Osteocyte (in vitro differentiated cells): Measurements from ENCODE around the gene SIRPB2. TPM values are rescaled to one million over a fixed set of nuclear protein-coding genes. Genes with fewer than 3 reads are reported as not detected.

Experiments used
- DNase-seq: peaks from one replicate; pipeline ENCODE4 v3.0.0; 2021; ENCODE audit warnings: mixed read lengths; ENCODE audit not compliant: unreplicated experiment; ENCODE audit errors: extremely low spot score
- H3K27ac Mint-ChIP-seq: one replicate; pipeline ENCODE4 v1.8.0; 2021; ENCODE audit warnings: mild to moderate bottlenecking, mixed read lengths; ENCODE audit not compliant: unreplicated experiment
- H3K27me3 Mint-ChIP-seq: one replicate; pipeline ENCODE4 v1.8.0; 2021; ENCODE audit warnings: mixed read lengths; ENCODE audit not compliant: unreplicated experiment
- H3K36me3 Mint-ChIP-seq: one replicate; pipeline ENCODE4 v1.8.0; 2021; ENCODE audit warnings: mixed read lengths; ENCODE audit not compliant: unreplicated experiment
- H3K4me1 Mint-ChIP-seq: one replicate; pipeline ENCODE4 v1.8.0; 2021; ENCODE audit warnings: mixed read lengths; ENCODE audit not compliant: unreplicated experiment
- H3K4me3 Mint-ChIP-seq: one replicate; pipeline ENCODE4 v1.8.0; 2021; ENCODE audit warnings: mild to moderate bottlenecking, moderate library complexity, mixed read lengths; ENCODE audit not compliant: unreplicated experiment
- H3K9me3 Mint-ChIP-seq: one replicate; pipeline ENCODE4 v1.8.0; 2021; ENCODE audit warnings: mixed read lengths; ENCODE audit not compliant: unreplicated experiment
- total RNA-seq: library from RNA; stranded (reverse); gene quantifications from 2 replicates; pipeline ENCODE4 v1.2.1, GENCODE V29; 2021
- TF ChIP-seq, protein P1 (sequence below): fragments of 200-600 bp; sonication (generic); IDR thresholded peaks from 2 replicates; pipeline ENCODE4 v1.5.0; 2021; ENCODE audit warnings: antibody characterized with exemption, mild to moderate bottlenecking, moderate library complexity

Gene SIRPB2
- total RNA-seq, 1 donor from 2014 or later = not detected

DNA sequence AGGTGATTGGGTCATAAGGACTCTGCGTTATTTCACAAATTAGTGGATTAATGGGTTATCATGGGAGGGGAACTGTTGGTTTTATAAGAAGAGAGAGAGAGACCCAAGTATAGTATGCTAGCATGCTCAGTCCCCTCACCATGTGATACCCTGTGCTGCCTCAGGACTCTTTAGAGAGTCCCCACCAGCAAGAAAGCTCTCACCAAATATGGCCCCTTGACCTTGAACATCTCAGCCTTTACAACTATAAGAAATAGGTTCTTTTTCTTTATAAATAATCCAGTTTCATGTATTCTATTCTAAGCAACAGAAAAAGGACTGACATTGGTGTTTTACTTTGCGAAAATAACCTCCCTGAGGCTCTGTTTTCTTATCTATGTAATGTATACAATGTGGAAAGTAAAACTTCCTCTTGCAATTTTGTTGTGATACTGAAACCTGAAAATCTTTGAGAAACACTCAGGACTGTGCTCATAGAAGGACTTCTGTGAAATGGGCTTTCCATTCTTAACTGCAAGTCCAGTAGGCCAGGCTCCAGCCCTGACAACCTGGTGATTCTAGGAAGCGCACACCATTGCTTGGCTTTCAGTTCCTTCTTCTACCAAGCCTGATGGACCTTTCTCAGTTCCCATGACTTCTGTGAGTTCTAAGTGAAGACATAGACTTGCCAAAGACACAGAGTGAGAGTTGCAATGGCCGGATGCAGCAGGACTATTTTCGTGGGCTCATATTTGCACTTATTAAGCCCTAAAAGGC, 44.4 kb upstream of the SIRPB2 start:
- H3K27ac Mint-ChIP-seq = no peak overlapping the region
- peaks cover 20% of the 10 kb centered on the region for H3K27me3 Mint-ChIP-seq
- no peaks in the 10 kb centered on the region for H3K9me3 Mint-ChIP-seq
- H3K4me1 Mint-ChIP-seq = no peaks in the 10 kb centered on the region
- no peaks in the 10 kb centered on the region for H3K36me3 Mint-ChIP-seq
- no peak overlapping the region for H3K4me3 Mint-ChIP-seq
- TF ChIP-seq, protein P1, sequence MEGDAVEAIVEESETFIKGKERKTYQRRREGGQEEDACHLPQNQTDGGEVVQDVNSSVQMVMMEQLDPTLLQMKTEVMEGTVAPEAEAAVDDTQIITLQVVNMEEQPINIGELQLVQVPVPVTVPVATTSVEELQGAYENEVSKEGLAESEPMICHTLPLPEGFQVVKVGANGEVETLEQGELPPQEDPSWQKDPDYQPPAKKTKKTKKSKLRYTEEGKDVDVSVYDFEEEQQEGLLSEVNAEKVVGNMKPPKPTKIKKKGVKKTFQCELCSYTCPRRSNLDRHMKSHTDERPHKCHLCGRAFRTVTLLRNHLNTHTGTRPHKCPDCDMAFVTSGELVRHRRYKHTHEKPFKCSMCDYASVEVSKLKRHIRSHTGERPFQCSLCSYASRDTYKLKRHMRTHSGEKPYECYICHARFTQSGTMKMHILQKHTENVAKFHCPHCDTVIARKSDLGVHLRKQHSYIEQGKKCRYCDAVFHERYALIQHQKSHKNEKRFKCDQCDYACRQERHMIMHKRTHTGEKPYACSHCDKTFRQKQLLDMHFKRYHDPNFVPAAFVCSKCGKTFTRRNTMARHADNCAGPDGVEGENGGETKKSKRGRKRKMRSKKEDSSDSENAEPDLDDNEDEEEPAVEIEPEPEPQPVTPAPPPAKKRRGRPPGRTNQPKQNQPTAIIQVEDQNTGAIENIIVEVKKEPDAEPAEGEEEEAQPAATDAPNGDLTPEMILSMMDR = no peak
- no peak for DNase-seq

DNA sequence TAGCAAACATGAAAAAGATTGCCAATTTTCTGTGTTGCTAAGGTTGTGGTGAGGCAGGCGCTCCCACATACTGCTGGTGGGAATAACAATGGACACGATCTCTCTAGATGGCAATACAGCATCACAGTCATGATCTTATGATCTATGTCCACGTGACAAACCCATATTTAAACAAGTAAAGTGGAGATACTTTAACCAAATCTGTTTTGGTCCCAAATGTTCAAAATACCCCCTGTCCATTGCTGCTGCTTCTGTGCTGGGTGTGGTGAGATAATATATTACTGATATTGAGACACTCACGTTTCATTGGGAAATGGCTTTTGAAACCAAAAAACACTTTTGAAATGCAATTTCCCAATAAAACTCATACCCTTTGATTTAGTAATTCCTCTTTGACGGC, 43.3 kb upstream of the SIRPB2 start:
- H3K27me3 Mint-ChIP-seq = peaks cover 26% of the 10 kb centered on the region
- H3K9me3 Mint-ChIP-seq = no peaks in the 10 kb centered on the region
- H3K4me3 Mint-ChIP-seq = no peak overlapping the region
- no peaks in the 10 kb centered on the region for H3K36me3 Mint-ChIP-seq
- TF ChIP-seq, protein P1 = no peak
- DNase-seq = no peak
- H3K4me1 Mint-ChIP-seq = no peaks in the 10 kb centered on the region
- H3K27ac Mint-ChIP-seq = no peak overlapping the region

DNA sequence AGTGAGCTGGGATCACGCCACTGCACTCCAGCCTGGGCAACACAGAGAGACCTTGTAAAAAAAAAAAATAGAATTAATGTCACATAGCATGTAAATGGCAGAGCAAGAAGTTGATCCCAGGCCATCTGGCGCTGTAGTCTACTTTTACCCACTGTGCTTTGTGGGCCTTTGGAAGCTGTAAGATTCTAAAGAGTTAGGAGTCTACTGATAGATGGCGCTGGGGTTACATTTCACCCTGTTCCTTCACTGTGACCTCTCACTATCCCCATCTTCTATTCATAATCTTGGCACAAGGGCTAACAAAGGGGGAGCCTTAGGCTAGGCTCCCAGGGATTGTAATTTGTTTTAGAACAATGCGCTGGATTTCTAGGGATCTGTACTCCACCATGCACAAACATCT, 41.8 kb upstream of the SIRPB2 start:
- DNase-seq = no peak
- no peaks in the 10 kb centered on the region for H3K36me3 Mint-ChIP-seq
- H3K4me3 Mint-ChIP-seq = no peak overlapping the region
- no peaks in the 10 kb centered on the region for H3K9me3 Mint-ChIP-seq
- H3K27me3 Mint-ChIP-seq = peaks cover 26% of the 10 kb centered on the region
- TF ChIP-seq, protein P1 = no peak
- H3K27ac Mint-ChIP-seq = no peak overlapping the region
- no peaks in the 10 kb centered on the region for H3K4me1 Mint-ChIP-seq

DNA sequence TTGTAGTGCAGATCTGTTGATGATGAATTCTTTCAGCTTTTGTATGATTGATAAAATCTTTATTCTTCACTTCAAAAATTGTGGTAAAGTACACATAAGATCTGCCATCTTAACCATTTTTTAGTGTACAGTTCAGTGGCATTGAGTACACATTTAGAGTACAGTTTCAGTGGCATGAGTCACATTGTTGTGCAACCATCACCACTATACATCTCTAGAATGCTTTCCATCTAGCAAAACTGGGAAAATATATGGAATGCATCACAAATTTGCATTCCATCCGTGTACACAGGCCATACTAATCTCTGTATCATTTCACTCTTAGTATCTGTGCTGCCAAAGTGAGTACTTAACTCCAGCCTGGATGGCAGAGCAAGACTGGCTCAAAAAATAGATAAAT, 37.6 kb upstream of the SIRPB2 start:
- Mint-ChIP-seq H3K4me3 (no peak overlapping the region), H3K4me1 (no peaks in the 10 kb centered on the region), H3K36me3 (no peaks in the 10 kb centered on the region), H3K27ac (no peak overlapping the region), H3K9me3 (peaks cover 7% of the 10 kb centered on the region), H3K27me3 (peaks cover 23% of the 10 kb centered on the region)
- DNase-seq = no peak
- TF ChIP-seq, protein P1 = no peak

DNA sequence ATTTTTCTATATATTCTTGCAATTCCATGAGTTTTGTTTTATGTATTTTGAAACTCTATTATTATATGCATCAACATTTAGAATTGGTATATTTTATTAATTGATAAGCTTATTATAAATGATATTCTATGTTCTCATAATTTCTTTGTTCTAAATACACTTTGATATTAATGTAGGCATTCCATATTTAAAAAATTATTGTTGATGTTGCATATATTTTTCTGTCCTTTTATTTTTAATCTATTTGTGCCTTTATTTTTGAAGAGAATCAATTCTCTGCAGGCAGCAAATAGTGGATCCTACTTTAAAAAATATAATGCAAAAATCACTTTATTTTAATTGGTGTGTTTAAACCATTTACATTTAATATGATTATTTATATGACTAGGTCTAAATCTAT, 36.7 kb upstream of the SIRPB2 start:
- Mint-ChIP-seq H3K4me1 (no peaks in the 10 kb centered on the region), H3K27me3 (peaks cover 25% of the 10 kb centered on the region), H3K36me3 (no peaks in the 10 kb centered on the region), H3K27ac (no peak overlapping the region), H3K4me3 (no peak overlapping the region), H3K9me3 (peaks cover 7% of the 10 kb centered on the region)
- no peak for DNase-seq
- TF ChIP-seq, protein P1 = no peak
